ENCODE data around the gene NMNAT1.

Gene NMNAT1

GRCh38 chr1:9946315-9946714 lies 3.0 kb downstream of the NMNAT1 start:
- H3K4me3 ChIP-seq (ENCODE audit: control insufficient read depth, low read depth, low read length): no peak overlapping the region

GRCh38 chr1:9957726-9958125 lies 14.5 kb downstream of the NMNAT1 start:
- no peak for TF ChIP-seq CTCF (conservative IDR thresholded peaks at IDR 0.05; ENCODE audit: control insufficient read depth, insufficient read depth, low read depth, low read length)
- no peak overlapping the region for H3K4me3 ChIP-seq (ENCODE audit: control insufficient read depth, low read depth, low read length)
- no peak for DNase-seq (ENCODE audit: low read depth)

More at GRCh38 chr1:9946315-9946714, 3.0 kb downstream of the NMNAT1 start:
- no peak for TF ChIP-seq CTCF (conservative IDR thresholded peaks at IDR 0.05; ENCODE audit: control insufficient read depth, insufficient read depth, low read depth, low read length)
- DNase-seq (ENCODE audit: low read depth): no peak

GRCh38 chr1:9960011-9960410 lies 16.7 kb downstream of the NMNAT1 start:
- no peak overlapping the region for H3K4me3 ChIP-seq (ENCODE audit: control insufficient read depth, low read depth, low read length)
- DNase-seq (ENCODE audit: low read depth): no peak
- TF ChIP-seq CTCF (conservative IDR thresholded peaks at IDR 0.05; ENCODE audit: control insufficient read depth, insufficient read depth, low read depth, low read length): no peak

GRCh38 chr1:9960706-9961562 lies 17.7 kb downstream of the NMNAT1 start:
- TF ChIP-seq CTCF (conservative IDR thresholded peaks at IDR 0.05; ENCODE audit: control insufficient read depth, insufficient read depth, low read depth, low read length): no peak
- DNase-seq (ENCODE audit: low read depth): peak; percentile 8
- H3K4me3 ChIP-seq (ENCODE audit: control insufficient read depth, low read depth, low read length): no peak overlapping the region

- TF ChIP-seq CTCF (conservative IDR thresholded peaks at IDR 0.05; ENCODE audit: control insufficient read depth, insufficient read depth, low read depth, low read length): no peak
- no peak for DNase-seq (ENCODE audit: low read depth)
- H3K4me3 ChIP-seq (ENCODE audit: control insufficient read depth, low read depth, low read length): no peak overlapping the region
Observed at GRCh38 chr1:9984253-9984652, 41.0 kb downstream of the NMNAT1 start.

GRCh38 chr1:9985001-9985400 lies 41.7 kb downstream of the NMNAT1 start:
- no peak for DNase-seq (ENCODE audit: low read depth)
- no peak overlapping the region for H3K4me3 ChIP-seq (ENCODE audit: control insufficient read depth, low read depth, low read length)
- TF ChIP-seq CTCF (conservative IDR thresholded peaks at IDR 0.05; ENCODE audit: control insufficient read depth, insufficient read depth, low read depth, low read length): no peak
